Inferior parietal cortex (tissue), 1 donor: ENCODE results near the gene PSME3.
"Not testable (repeated sequence)": the region's sequence is repeated elsewhere in the genome, so short reads cannot be mapped to it uniquely, and the experiment has no call there.

Experiments used
- DNase-seq: peaks from one replicate; pipeline ENCODE4 v3.0.0-alpha.2; 2016; ENCODE audit errors: extremely low spot score

PSME3 gene

GRCh38 chr17:42850954-42851353 lies 17.8 kb downstream of the PSME3 start, which contains the start of gene AOC3:
Gene AOC3 (plus strand): TSS chr17:42851199. CDS start chr17:42851344, 145 bp downstream.
- no peak for DNase-seq

- not testable (repeated sequence) for DNase-seq
Measured at GRCh38 chr17:42851371-42852240, 18.4 kb downstream of the PSME3 start.

DNA sequence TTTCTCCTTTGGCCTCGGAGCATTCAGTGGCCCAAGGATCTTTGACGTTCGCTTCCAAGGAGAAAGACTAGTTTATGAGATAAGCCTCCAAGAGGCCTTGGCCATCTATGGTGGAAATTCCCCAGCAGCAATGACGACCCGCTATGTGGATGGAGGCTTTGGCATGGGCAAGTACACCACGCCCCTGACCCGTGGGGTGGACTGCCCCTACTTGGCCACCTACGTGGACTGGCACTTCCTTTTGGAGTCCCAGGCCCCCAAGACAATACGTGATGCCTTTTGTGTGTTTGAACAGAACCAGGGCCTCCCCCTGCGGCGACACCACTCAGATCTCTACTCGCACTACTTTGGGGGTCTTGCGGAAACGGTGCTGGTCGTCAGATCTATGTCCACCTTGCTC lies 19.2 kb downstream of the PSME3 start:
- DNase-seq: no peak

DNA sequence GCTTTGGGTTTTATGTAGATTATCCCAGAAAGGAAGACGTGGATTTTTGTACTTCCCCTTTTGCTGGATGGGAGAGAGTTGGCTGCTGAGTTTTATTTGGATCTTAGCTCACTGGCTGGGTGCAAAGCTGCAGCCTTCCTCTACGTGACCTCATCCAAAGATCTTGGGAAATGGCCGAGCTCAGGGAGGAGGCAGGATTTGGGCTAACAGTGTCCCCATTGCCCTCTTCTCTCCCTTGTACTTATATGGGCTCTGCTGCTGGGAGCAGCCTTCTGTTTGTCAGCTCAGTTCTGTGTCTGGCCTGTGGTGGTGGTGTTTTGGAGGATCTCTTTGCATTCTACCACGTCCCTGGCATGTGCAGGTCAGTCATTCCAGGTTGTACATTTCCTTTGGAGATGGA lies 19.8 kb downstream of the PSME3 start:
- DNase-seq: no peak

GRCh38 chr17:42853597-42853967 lies 20.4 kb downstream of the PSME3 start:
- DNase-seq: no peak

- no peak for DNase-seq
Measured at GRCh38 chr17:42853968-42854790, 21.0 kb downstream of the PSME3 start.

- DNase-seq: no peak
Measured at GRCh38 chr17:42855048-42855596, 21.9 kb downstream of the PSME3 start.

- not testable (repeated sequence) for DNase-seq
Measured at GRCh38 chr17:42856093-42856492, 22.9 kb downstream of the PSME3 start.

- not testable (repeated sequence) for DNase-seq
Measured at GRCh38 chr17:42856516-42856915, 23.3 kb downstream of the PSME3 start.

DNA sequence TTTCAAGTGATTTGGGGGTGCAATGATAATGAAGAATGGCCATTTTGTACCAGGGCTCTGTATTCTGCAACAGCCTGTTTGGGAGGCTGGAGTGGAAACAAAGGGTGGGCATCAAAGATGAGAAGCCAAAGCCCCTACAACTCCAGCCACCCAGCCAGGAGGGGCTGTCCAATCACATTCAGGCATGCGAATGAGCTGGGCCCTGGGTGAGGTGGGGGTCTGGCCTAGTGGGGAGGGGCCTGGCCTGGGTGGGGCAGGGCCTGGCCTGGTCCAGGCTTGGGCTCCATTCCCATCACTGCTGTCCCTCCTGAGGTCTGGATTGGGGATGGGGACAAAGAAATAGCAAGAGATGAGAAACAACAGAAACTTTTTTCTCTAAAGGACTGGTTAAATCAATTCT lies 24.2 kb downstream of the PSME3 start:
- DNase-seq: no peak

- no peak for DNase-seq
Measured at GRCh38 chr17:42865638-42866094, 32.5 kb downstream of the PSME3 start.

DNA sequence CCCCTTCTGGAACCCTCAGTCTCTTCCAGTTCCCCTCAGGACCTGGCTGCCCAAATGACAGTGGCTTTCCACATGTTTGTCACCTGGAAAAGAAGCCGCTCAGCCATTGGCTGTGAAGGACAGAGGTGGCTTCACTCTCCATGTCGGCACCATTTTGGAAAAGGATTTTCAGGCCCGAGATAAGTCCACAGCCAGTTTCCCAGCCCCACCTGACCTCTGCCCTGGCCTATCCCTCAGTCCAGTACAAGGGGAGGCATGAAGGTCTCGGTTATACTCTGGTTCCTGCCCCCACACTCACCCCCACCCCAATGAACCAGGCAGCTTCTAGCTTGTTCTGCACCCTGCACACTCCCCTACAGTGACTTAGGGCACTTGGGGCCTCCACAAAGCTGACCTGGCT lies 33.0 kb downstream of the PSME3 start:
- DNase-seq: no peak

DNA sequence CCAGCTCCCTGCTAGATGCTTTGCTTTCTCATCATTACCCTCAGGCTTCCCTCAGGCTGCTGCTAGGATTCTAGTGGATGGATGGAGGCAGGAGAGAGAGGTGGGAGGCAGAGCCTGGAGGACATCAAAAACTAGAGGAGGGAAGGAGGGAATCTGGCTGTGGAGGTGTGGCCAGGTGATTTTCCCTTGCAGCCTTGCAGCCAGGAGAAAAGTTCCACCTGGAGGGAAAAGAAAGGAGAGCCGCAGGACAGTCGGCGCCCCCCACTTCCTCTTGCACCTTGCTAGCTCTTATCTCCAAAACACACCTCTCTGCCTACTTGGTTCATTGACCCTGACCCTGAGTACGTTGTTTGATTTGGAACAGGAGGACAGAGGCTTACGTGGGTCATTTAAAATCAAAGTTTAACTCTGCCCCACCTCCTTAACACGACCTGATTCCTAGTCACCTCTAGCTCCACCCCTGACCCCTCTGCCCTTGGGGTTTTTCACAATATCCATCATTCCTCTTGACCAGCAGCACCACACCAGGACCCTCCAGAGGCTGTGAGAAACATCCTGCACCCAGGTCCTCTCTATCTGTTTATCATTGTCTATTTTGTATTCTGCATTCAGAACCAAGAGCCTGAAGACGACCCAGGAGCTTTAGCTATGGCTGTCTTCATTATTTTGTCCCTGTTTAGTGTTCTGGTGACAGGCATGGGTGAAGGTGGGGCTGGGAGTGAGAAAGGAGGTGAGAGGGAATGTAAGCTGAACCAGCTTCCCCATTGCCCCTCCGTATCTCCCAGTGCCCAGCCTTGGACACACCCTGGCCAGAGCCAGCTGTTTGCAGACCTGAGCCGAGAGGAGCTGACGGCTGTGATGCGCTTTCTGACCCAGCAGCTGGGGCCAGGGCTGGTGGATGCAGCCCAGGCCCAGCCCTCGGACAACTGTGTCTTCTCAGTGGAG lies 33.7 kb downstream of the PSME3 start:
- no peak for DNase-seq

DNA sequence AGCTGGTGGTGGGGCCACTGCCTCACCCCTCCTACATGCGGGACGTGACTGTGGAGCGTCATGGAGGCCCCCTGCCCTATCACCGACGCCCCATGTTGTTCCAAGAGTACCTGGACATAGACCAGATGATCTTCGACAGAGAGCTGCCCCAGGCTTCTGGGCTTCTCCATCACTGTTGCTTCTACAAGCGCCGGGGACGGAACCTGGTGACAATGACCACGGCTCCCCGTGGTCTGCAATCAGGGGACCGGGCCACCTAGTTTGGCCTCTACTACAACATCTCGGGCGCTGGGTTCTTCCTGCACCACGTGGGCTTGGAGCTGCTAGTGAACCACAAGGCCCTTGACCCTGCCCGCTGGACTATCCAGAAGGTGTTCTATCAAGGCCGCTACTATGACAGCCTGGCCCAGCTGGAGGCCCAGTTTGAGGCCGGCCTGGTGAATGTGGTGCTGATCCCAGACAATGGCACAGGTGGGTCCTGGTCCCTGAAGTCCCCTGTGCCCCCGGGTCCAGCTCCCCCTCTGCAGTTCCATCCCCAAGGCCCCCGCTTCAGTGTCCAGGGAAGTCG lies 34.6 kb downstream of the PSME3 start:
- DNase-seq: not testable (repeated sequence)

GRCh38 chr17:42868338-42868737 lies 35.1 kb downstream of the PSME3 start:
- no peak for DNase-seq

- no peak for DNase-seq
Measured at GRCh38 chr17:42871647-42872046, 38.5 kb downstream of the PSME3 start.

- no peak for DNase-seq
Measured at GRCh38 chr17:42872251-42872965, 39.2 kb downstream of the PSME3 start.

GRCh38 chr17:42873315-42873714 lies 40.1 kb downstream of the PSME3 start:
- no peak for DNase-seq

- not testable (repeated sequence) for DNase-seq
Measured at GRCh38 chr17:42873932-42874695, 40.9 kb downstream of the PSME3 start.
